ENCODE results near the gene MFN2.

The MFN2 gene

GRCh38 chr1:11960715-11961114, 19.5 kb upstream of the MFN2 start:
- no peak for DNase-seq

GRCh38 chr1:11961230-11961629, 19.0 kb upstream of the MFN2 start:
- peak; percentile 82 for DNase-seq

DNA sequence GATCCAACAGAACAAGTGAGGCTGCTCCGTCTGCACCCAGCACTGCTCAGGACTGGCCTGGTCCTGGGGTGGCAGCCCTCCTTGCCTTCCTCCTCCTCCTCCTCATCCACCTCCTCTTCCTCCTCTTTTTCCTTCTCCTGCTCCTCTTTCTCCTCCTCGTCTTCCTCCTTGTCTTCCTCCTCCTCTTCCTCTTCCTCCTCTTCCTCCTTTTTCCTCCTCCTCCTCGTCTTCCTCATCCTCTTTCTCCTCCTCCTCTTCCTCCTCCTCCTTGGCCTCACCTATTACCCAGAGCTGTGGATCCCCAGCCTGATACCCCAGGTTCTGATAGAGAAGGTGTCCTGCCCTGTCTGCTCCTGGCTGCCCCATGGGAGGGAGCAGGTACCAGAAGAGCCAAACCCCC, 16.6 kb upstream of the MFN2 start:
- DNase-seq = no peak

DNA sequence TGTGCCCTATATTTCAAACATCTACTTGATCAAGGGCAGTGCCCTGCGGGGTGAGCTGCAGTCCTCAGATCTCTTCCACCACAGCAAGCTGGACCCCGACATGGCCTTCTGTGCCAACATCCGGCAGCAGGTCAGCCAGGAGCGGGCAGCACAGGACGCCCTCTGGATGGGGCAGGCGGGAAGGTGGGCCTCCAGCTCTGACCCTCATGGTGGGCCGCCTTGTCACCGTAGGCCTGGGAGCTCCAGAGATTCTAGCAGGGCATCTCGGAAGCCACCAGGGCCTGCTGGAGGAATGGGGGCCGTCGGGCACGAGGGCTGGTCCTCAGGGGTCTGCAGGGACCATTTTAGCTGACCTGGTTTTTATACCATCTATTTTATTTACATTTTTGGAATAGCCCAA, 15.6 kb upstream of the MFN2 start:
- DNase-seq = no peak

DNA sequence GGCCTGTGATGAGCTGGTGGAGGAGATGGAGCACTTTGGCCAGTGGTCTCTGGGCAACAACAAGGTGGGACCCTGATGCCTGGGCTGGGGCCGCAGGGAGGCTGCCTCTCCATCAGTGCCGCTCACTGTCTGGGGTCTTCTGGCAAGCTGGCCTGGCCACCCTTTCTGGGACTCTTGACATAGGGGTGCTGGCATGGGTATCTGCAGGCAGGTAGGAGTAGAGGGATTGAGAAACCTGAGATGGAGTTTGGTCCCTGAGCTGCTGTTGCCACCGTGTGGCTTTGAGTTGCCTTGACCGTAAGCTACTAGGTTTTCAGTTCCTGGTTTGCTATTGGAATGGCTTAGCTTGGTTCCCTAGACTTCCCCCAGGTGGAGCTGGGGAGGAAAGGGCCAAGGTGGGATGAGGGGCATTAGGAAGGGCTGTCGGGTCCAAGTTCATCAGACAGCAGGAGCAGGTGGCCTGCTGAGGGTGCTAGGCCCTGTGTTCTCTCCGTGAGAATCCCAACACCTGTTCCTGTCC, 13.2 kb upstream of the MFN2 start:
- DNase-seq = peak; percentile 88

DNA sequence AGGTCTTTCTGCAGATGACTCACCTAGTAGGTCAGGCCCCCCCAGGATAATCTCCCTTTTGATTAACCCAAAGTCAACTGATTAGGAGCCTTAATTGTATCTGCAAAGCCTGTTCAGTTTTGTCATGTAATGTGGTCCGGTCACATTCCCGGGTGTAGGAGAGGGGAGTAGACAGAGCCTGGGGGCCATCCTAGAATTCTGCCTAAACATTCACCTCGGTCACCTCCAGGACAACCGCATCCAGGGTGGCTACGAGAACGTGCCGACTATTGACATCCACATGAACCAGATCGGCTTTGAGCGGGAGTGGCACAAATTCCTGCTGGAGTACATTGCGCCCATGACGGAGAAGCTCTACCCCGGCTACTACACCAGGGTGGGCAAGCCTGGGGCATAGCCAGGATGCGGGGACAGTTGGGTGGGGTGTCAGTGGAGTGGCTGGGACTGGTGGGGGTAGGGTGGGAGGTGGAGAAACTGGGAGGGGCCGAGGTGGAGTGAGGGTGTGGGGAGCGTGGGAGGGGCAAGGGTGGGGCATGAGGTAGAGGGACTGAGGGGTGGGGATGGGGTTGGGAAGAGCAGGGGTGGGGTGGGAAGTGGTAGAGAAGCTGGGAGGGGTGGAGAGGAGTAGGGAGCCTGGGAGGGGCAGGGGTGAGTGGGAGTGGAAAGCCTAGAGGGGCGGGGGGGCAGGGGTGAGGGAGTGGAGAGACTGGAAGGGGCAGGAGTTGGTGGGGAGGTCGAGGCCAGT, 9.6 kb upstream of the MFN2 start:
- no peak for DNase-seq

DNA sequence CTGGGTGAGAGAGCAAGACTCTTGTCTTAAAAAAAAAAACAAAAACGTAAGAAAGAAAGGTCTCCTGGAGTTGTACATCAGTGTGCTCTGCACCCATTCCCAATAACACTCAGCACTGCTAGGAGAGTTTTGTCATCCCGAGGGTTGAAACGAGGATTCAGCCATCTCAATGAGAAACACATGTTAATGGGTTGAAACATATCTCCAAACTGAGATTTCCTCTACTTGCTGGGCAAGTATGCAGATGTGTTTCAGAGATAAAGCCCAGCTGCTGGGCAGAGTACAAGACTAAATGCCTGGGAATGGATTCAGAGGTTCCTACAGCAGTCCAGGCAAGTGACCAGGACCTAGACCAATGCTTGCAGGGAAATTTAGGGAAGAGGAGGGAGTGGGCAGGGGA, 2.6 kb upstream of the MFN2 start:
- DNase-seq = no peak

DNA sequence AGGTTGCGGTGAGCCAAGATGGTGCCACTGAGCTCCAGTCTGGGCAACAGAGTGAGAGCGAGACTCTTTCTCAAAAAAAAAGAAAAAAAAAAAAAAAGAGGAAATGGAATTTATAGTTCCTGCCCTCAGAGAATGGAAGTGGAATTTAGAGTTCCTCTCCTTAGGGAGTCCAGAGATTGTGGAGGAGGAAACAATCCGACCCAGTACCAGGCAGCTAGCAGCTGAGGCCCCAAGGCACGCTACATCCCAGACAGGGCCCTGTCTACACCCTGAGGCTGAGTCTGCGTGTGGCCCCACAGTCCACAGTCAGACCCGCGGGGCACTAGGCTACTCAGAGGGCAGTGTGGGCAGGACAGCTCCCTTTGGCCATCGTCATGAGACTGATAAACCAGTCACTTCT, 1.9 kb upstream of the MFN2 start:
- no peak for DNase-seq

- DNase-seq = no peak
These were observed 1.0 kb upstream of the MFN2 start for GRCh38 chr1:11979028-11979850.

- DNase-seq = peak; percentile 63
These were observed 380 bp downstream of the MFN2 start for GRCh38 chr1:11980676-11980972.

GRCh38 chr1:11981378-11982009, 1.2 kb downstream of the MFN2 start:
- no peak for DNase-seq

DNA sequence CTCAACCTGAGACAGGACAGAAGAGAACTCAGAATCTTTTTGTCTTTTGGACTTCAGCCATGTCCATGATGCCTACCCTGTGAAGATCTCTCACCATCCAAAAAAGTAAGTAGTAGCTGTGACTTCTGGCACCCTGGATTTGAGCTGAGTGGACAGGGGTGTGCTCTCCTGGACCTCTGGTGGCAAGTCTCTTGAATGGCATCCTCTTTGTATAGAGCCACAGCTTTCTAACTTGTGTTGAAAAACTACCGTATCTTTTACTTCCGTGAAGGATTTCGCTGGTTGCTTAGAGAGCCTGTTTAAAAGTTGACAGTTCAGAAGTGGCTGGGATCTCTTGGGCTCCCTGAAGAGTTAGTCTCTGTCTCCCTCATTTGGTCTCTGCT, 1.8 kb downstream of the MFN2 start:
- peak; percentile 35 for DNase-seq

DNA sequence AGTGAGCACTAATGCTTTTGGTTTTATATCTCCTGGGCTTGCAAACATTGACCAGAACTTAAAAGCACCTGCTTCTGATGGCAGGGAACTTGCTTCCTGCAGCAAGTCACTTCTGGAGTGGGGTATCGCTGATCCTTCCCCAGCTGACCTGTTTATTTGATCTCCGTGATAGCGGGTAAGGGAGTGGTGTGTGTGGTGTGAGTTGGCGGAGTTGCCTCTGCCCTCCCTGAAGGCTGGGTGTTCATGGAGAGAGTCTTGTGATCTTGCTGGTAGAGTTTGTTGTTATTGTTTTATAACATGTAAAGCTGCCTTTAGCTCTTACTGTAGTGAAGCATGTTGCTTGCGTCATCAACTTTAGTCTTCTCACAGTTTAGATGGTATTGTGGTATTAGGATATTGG, 3.9 kb downstream of the MFN2 start:
- no peak for DNase-seq

DNA sequence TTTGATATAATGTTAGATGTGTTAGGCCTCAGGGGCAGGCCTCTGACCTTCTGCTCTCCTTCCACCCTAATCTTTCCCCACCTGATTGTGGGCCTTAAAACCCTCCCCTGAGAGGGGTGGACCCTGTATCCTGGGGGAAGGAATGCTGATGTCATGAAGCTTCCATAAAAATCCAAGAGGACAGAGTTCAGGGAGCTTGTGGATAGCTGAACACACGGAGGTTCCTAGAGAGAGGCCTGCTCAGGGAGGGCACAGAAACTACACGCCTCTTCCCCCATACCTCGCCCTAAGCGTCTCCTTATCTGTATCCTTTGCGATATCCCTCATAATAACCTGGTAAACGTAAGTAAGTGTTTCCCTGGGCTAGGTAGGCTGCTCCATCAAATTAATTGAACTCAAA, 4.3 kb downstream of the MFN2 start:
- DNase-seq = no peak

DNA sequence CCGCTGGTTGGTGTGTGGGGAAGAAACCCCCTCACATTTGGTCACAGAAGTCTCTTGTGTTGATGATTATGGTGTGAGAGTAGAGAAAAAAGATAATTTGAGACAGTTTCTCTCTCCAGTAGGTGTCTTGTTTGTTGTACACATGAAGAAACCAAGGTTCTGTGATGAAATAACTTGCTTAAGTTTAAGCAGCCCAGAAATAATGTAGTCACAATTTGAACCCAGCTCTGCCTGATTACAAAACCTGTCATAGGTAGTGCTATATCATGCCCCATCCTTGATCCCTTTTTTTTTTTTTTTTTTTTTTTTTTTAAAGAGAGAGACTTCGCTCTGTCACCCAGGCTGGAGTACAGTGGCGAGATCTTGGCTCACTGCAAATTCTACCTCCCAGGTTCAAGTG, 4.9 kb downstream of the MFN2 start:
- no peak for DNase-seq

GRCh38 chr1:11985851-11986250, 5.6 kb downstream of the MFN2 start:
- DNase-seq = no peak

DNA sequence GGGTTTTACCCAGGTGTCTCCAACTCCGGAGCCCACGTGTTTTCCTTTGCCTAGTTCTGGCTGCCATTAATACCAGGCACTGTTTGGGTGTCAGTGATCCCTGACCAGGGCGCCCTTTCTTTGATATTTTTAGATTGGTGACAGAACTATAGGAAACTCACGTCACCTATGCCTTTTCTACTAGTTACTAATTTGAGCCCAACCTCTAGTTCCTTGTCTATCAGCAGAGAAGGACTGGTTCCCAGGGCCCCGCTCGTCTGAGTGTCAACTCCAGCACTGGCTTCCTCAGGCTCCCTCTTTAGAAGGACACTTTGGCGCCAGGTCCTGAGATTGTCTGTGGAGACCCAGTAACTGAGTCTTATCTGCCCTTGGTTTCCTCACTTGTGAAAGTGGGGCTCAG, 9.4 kb downstream of the MFN2 start:
- no peak for DNase-seq

DNA sequence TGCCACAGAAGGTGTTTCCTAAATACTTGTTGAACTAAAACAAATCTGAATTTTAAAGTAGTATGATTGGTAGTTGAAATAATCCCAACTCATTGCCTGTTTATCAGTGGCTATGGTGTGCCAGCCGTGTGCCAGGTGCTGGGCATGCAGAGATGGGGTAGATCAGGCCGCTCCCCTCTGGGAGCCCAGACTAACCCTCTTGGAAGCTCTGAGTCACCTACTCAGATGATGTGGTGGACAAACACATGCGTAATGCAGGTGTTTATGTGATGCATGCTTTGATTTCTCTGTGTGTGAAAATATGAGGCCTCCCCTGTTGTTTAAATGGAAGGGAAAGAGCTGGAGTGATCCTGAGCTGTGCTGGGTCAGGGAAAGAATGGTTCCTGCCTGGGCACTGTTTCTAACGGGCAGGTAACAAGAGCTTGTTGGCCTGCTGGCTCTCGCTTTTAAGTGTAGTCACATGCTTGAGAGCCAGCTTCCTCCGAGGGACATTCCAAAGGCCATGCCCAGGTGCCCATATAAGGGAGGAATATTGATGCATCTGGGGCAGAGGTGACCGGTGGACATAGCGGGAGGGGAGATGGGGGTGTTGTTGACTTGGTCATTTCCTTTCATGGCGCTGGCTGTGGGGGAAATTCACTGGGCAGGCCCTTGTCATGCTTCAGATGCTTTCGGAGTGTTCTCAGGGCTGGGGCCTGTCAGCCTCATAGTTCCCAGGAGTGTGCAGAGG, 10.2 kb downstream of the MFN2 start:
- no peak for DNase-seq

- DNase-seq = no peak
These were observed 11.9 kb downstream of the MFN2 start for GRCh38 chr1:11991969-11992676.

GRCh38 chr1:11997081-11997850, 17.0 kb downstream of the MFN2 start:
- no peak for DNase-seq

DNA sequence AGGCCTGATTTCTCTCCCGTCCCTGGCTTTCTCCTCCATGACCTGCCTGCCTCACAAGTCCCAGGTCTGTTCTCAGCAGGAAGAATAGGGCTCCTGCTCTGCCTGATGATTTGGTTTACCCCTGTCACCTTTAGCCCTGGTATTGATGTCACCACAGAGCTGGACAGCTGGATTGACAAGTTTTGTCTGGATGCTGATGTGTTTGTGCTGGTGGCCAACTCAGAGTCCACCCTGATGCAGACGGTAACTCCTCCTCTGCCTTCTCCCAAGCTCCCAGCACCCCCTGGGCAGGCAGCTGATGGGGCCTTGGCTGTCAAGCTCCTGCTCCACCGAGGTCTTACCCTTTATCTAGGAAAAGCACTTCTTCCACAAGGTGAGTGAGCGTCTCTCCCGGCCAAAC, 18.4 kb downstream of the MFN2 start:
- no peak for DNase-seq

- DNase-seq = no peak
These were observed 19.0 kb downstream of the MFN2 start for GRCh38 chr1:11999236-11999635.

Measured in NCI-H82 (cell line).